Fibroblast of the aortic adventitia (primary cell): ENCODE data around the gene C1QL2. TPM values are rescaled to one million over a fixed set of nuclear protein-coding genes. Genes with fewer than 3 reads are reported as not detected.

Experiments
- DNase-seq: peaks from one replicate; pipeline ENCODE4 v3.0.0-alpha.2; 2010; ENCODE audit warnings: low read depth
- H3K4me3 ChIP-seq: 2 replicates; pipeline ENCODE4 v1.5.1; 2011; ENCODE audit warnings: low read depth, mild to moderate bottlenecking, control low read depth, low read length, moderate library complexity
- total RNA-seq: library from RNA; depleted of rRNA; stranded (reverse); fragments of >200 nt; gene quantifications from 2 replicates; pipeline ENCODE4 v1.2.3, GENCODE V29; 2012; ENCODE audit warnings: low replicate concordance
- TF ChIP-seq, protein P1 (sequence below): IDR thresholded peaks from 2 replicates; pipeline ENCODE4 v1.5.1; 2011; ENCODE audit warnings: mild to moderate bottlenecking, low read length, control low read depth, inconsistent platforms; ENCODE audit not compliant: insufficient read depth

C1QL2 gene
- total RNA-seq, 1 donor = not detected

- H3K4me3 ChIP-seq = no peak overlapping the region
- TF ChIP-seq, protein P1, sequence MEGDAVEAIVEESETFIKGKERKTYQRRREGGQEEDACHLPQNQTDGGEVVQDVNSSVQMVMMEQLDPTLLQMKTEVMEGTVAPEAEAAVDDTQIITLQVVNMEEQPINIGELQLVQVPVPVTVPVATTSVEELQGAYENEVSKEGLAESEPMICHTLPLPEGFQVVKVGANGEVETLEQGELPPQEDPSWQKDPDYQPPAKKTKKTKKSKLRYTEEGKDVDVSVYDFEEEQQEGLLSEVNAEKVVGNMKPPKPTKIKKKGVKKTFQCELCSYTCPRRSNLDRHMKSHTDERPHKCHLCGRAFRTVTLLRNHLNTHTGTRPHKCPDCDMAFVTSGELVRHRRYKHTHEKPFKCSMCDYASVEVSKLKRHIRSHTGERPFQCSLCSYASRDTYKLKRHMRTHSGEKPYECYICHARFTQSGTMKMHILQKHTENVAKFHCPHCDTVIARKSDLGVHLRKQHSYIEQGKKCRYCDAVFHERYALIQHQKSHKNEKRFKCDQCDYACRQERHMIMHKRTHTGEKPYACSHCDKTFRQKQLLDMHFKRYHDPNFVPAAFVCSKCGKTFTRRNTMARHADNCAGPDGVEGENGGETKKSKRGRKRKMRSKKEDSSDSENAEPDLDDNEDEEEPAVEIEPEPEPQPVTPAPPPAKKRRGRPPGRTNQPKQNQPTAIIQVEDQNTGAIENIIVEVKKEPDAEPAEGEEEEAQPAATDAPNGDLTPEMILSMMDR = no peak
- DNase-seq = no peak
Measured at GRCh38 chr2:119195001-119195400, 36.5 kb upstream of the C1QL2 start.

DNA sequence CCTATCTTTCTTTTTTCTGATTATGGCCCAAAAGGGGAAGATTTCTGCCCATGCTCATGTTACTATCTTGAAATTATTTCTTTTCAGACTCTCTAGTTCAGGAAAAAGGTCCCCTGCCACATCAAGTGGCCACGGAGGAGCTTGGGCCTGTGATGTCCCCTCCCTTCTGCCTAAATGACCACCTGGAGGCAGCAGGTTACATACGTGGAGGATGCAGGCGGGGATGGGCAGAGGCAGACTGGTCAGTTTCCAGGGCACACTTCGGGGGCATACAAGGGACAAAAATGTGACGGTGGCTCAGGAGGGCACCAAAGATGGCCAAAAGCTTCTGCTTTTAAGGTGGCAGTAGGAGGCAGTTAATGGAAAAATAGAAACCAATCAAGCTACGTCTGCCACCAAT is 34.3 kb upstream of the C1QL2 start:
- DNase-seq = no peak
- no peak overlapping the region for H3K4me3 ChIP-seq
- TF ChIP-seq, protein P1 = no peak

DNA sequence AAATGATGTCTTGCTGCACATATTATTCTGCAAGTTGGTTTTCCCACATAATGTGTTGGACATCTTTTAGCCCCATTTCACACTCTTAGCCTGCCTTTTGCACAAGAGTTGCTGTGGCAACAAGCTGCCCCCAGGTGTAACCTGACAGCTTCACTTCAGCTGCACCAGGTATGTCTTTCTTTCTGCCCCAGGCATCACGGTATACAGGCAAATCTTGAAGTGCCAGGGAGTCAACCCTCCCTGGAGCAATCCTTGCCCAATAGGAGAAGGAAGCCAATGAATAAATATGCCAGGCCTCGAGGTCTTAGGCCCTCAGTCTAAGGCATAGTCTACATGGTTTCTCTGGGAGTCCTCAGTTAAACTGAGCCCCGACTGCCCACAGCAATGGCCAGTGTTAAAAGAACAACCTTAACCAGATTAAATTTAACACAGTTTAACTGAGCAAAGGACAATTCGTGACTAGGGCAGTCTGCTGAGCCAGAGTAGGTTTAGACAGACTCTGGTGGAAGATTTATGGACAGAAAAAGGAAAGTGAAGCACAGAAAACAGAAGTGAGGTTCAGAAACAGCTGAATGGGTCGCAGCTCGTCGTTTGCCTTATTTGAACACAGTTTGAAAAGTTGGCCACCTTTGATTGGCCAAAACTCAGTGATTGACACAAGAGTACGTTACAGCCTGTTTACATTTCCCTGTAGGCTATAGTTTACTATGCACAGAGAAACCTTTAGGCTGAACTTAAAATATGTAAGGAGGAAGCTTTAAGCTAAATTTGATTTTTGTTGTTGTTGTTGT is 32.0 kb upstream of the C1QL2 start:
- TF ChIP-seq, protein P1 = no peak
- no peak overlapping the region for H3K4me3 ChIP-seq
- DNase-seq = no peak

DNA sequence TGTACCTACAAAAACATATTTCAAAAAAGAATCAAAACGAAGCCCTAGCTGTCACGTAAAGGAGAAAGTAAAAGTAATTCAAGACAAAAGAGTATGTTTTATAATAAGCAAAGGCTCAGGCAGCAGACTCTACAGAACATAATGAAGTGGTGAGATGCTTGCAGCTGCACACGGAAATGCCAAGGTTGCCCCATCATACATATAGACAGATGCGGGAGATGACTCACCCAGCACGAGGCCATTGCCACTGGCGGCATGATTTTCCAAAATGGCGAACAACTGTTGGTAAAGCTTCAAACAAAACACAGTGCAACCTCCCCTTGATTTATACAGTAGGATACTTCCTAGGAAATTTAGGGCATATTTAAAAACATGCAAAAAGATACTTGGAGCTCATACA is 26.0 kb upstream of the C1QL2 start:
- TF ChIP-seq, protein P1 = no peak
- H3K4me3 ChIP-seq = no peak overlapping the region
- no peak for DNase-seq

GRCh38 chr2:119181791-119182445 is 23.4 kb upstream of the C1QL2 start:
- DNase-seq = no peak
- TF ChIP-seq, protein P1 = no peak
- H3K4me3 ChIP-seq = no peak overlapping the region

DNA sequence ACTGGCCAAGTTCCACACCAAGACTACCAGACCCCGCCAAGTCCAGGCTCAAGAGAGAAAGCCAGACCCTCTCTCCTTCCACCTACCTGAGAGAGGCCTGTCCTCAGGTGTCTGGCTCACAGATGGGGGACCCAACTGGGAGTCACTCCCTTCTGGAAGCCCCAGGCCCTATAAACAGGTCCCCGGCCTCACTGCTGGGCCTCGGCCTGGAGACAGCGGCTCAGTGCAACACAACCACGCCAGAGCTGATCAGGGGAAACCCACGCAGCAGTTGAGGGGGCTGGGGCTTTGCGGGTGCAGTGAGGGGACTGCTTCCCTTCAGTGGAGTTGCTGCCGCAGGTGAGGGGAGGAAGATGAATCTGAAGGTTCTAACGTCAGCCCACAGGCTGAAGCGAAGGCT is 22.8 kb upstream of the C1QL2 start:
- no peak overlapping the region for H3K4me3 ChIP-seq
- TF ChIP-seq, protein P1 = no peak
- DNase-seq = no peak
